ENCODE data around the gene USP22.

DNA sequence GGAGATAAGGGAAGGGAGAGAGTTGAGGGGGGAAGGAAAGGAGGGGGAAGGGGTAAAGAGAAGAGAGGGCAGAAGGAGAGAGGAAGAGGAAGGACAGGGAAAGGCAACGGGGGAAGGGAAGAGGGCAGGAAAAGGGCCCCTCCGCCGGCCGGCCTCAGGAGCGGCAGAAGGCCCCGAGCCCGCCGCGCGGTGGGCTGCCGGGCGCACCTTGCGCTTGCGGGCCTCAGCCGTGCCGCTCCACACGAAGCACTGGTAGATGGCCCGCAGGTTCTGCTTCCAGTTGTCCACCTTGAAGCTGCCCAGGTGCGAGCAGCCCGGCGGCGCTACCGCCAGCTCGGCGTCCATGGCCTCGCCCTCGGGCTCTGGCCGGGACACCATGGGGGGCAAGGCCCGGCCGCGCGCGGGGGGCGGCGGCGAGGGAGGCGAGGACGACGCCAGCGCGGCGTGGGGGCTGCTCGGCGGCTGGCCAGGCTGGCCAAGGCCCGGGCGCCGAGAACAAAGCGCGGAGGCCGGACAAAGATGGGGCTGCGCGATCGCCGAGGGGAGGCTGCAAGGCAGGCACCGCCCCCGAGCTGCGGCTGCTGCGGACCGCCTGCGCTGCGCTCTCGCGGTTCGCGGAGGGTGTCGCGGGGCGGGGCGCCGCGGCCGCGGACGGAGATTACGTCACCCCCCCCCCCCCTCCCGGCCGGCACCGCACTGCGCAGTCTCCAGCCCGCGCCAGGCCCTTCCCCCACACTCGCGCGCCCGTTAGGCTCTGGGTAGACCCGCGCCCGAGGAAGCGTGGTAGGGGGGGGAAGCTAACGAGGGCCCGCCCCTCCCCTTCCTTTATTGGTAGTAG is at the start of gene USP22:
- TF ChIP-seq, protein P1, sequence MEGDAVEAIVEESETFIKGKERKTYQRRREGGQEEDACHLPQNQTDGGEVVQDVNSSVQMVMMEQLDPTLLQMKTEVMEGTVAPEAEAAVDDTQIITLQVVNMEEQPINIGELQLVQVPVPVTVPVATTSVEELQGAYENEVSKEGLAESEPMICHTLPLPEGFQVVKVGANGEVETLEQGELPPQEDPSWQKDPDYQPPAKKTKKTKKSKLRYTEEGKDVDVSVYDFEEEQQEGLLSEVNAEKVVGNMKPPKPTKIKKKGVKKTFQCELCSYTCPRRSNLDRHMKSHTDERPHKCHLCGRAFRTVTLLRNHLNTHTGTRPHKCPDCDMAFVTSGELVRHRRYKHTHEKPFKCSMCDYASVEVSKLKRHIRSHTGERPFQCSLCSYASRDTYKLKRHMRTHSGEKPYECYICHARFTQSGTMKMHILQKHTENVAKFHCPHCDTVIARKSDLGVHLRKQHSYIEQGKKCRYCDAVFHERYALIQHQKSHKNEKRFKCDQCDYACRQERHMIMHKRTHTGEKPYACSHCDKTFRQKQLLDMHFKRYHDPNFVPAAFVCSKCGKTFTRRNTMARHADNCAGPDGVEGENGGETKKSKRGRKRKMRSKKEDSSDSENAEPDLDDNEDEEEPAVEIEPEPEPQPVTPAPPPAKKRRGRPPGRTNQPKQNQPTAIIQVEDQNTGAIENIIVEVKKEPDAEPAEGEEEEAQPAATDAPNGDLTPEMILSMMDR (IDR thresholded peaks at IDR 0.05; ENCODE audit: insufficient read depth, low read length, poor library complexity, severe bottlenecking), result no peak
- no peak for TF ChIP-seq EZH2phosphoT487 (conservative IDR thresholded peaks at IDR 0.05; ENCODE audit: low read length)

Data from SU-DHL-6 (cell line).